IMR-90 (cell line): ENCODE data around the gene WDFY1. TPM values are rescaled to one million over a fixed set of nuclear protein-coding genes. Genes with fewer than 3 reads are reported as not detected.

Source experiments
- ATAC-seq: fragments of 200-7000 bp; cut with Tn5 transposase; 2 replicates; pipeline ENCODE4 v1.9.1; 2020; ENCODE audit warnings: low read depth, mild to moderate bottlenecking, moderate library complexity
- BruUV-seq: library from RNA; stranded (reverse); fragments of 400-500 nt; replicated peaks from 2 replicates; lab custom pipeline; 2021; lab: Mats Ljungman, UMichigan
- CTCF ChIA-PET: fragments of 300-600 bp; formaldehyde crosslinking; extraction: SDS; loops from one replicate; lab custom pipeline; 2021; ENCODE audit warnings: antibody characterized with exemption; lab: Yijun Ruan, JAX
- POLR2A ChIA-PET: fragments of 300-600 bp; sonication (Branson Sonifier 250); formaldehyde crosslinking; loops from one replicate; lab custom pipeline; 2022; ENCODE audit warnings: antibody characterized with exemption; ENCODE audit not compliant: unreplicated experiment; lab: Charles Lee
- DNase-seq: peaks from one replicate; pipeline ENCODE4 v3.0.0; 2013
- H2AFZ ChIP-seq: replicated peaks from 2 replicates; pipeline ENCODE3; 2013; ENCODE audit warnings: low read length, mild to moderate bottlenecking; ENCODE audit not compliant: poor library complexity
- H2AK5ac ChIP-seq: 2 replicates; pipeline ENCODE4 v1.6.1; 2013; ENCODE audit warnings: low read depth, low read length, inconsistent platforms
- H2AK9ac ChIP-seq: replicated peaks from 2 replicates; pipeline ENCODE3; 2013; ENCODE audit warnings: mild to moderate bottlenecking, low read depth, low read length, moderate library complexity; ENCODE audit not compliant: poor library complexity
- H2BK120ac ChIP-seq: 2 replicates; pipeline ENCODE4 v1.6.1; 2013; ENCODE audit warnings: low read depth, low read length, inconsistent platforms
- H2BK15ac ChIP-seq: 3 replicates; pipeline ENCODE4 v1.6.1; 2013; ENCODE audit warnings: low read depth, low read length, inconsistent platforms
- H2BK20ac ChIP-seq: 2 replicates; pipeline ENCODE4 v1.6.1; 2013; ENCODE audit warnings: low read depth, mild to moderate bottlenecking, inconsistent platforms, low read length, moderate library complexity
- H2BK5ac ChIP-seq: 2 replicates; pipeline ENCODE4 v1.6.1; 2013; ENCODE audit warnings: mild to moderate bottlenecking, low read depth, low read length, inconsistent platforms; ENCODE audit not compliant: poor library complexity, severe bottlenecking
- H3K14ac ChIP-seq: replicated peaks from 2 replicates; pipeline ENCODE4 v1.6.1; 2013; ENCODE audit warnings: low read depth, low read length, inconsistent platforms
- H3K18ac ChIP-seq: 2 replicates; pipeline ENCODE4 v1.6.1; 2013; ENCODE audit warnings: low read depth, low read length, control low read depth
- H3K23ac ChIP-seq: 2 replicates; pipeline ENCODE4 v1.6.1; 2013; ENCODE audit warnings: low read depth, low read length, inconsistent platforms
- H3K27ac ChIP-seq: 2 replicates; pipeline ENCODE4 v1.5.1; 2013; ENCODE audit warnings: mild to moderate bottlenecking, control low read depth, low read length; ENCODE audit not compliant: insufficient read depth
- H3K27me3 ChIP-seq: 2 replicates; pipeline ENCODE4 v1.6.1; 2013; ENCODE audit warnings: low read length; ENCODE audit not compliant: control insufficient read depth, insufficient read depth
- H3K36me3 ChIP-seq: 2 replicates; pipeline ENCODE4 v1.6.1; 2013; ENCODE audit warnings: low read length, mixed read lengths; ENCODE audit not compliant: control insufficient read depth, insufficient read depth
- H3K4ac ChIP-seq: 2 replicates; pipeline ENCODE4 v1.6.1; 2013; ENCODE audit warnings: low read depth, low read length, inconsistent platforms
- H3K4me1 ChIP-seq: 2 replicates; pipeline ENCODE4 v1.6.1; 2013; ENCODE audit warnings: low read length, mixed read lengths; ENCODE audit not compliant: control insufficient read depth, insufficient read depth
- H3K4me2 ChIP-seq: 2 replicates; pipeline ENCODE4 v1.6.1; 2013; ENCODE audit warnings: low read depth, mild to moderate bottlenecking, control low read depth, low read length, moderate library complexity
- H3K4me3 ChIP-seq: 2 replicates; pipeline ENCODE4 v1.5.1; 2013; ENCODE audit warnings: low read depth, mild to moderate bottlenecking, control low read depth, low read length, moderate library complexity; ENCODE audit not compliant: insufficient read depth
- H3K56ac ChIP-seq: 2 replicates; pipeline ENCODE4 v1.6.1; 2013; ENCODE audit warnings: low read length, inconsistent platforms; ENCODE audit not compliant: insufficient read depth; ENCODE audit errors: extremely low read depth
- H3K79me1 ChIP-seq, 2 experiments: 2 replicates each; pipeline ENCODE4 v1.6.1; 2013; ENCODE audit warnings: low read length in 2 of 2, inconsistent platforms in 1 of 2, low read depth in 1 of 2
- H3K9ac ChIP-seq: 2 replicates; pipeline ENCODE4 v1.6.1; 2013; ENCODE audit warnings: low read depth, low read length, control low read depth
- H3K9me1 ChIP-seq: 2 replicates; pipeline ENCODE4 v1.6.1; 2013; ENCODE audit warnings: low read length, inconsistent platforms; ENCODE audit not compliant: insufficient read depth
- H3K9me3 ChIP-seq: 2 replicates; pipeline ENCODE4 v1.6.1; 2013; ENCODE audit warnings: low read length; ENCODE audit not compliant: control insufficient read depth, insufficient read depth
- H4K20me1 ChIP-seq: 2 replicates; pipeline ENCODE4 v1.6.1; 2013; ENCODE audit warnings: low read length, inconsistent platforms; ENCODE audit not compliant: insufficient read depth
- H4K5ac ChIP-seq: 2 replicates; pipeline ENCODE4 v1.6.1; 2013; ENCODE audit warnings: mild to moderate bottlenecking, low read depth, low read length, control low read depth
- H4K8ac ChIP-seq, 2 experiments: 2 replicates each; pipeline ENCODE4 v1.6.1; 2013; ENCODE audit warnings: low read depth in 2 of 2, low read length in 2 of 2, control low read depth in 1 of 2, inconsistent platforms in 1 of 2
- H4K91ac ChIP-seq: 2 replicates; pipeline ENCODE4 v1.6.1; 2013; ENCODE audit warnings: low read depth, low read length, inconsistent platforms; ENCODE audit not compliant: insufficient read depth
- BHLHE40 ChIP-seq: fragments of 150-350 bp; IDR thresholded peaks from 2 replicates; pipeline ENCODE4 v1.6.1; 2016; ENCODE audit warnings: mild to moderate bottlenecking, low read depth, low read length
- CEBPB ChIP-seq: IDR thresholded peaks from 2 replicates; pipeline ENCODE4 v1.6.1; 2012; ENCODE audit warnings: low read depth, low read length, improper control_type of control experiment
- CHD1 ChIP-seq: IDR thresholded peaks from 2 replicates; pipeline ENCODE4 v1.6.1; 2012; ENCODE audit warnings: low read depth, low read length, improper control_type of control experiment
- FOS ChIP-seq: fragments of 150-350 bp; IDR thresholded peaks from 2 replicates; pipeline ENCODE4 v1.6.1; 2016; ENCODE audit warnings: low read depth, low read length
- POLR2A ChIP-seq: IDR thresholded peaks from 2 replicates; pipeline ENCODE4 v1.6.1; 2012; ENCODE audit warnings: mild to moderate bottlenecking, low read depth, low read length
- RAD21 ChIP-seq: IDR thresholded peaks from 2 replicates; pipeline ENCODE4 v1.6.1; 2012; ENCODE audit warnings: low read length, improper control_type of control experiment
- WGBS, 2 experiments: methylation state at CpG; one replicate each; pipeline versions ENCODE4 v1.1.5 to v1.1.7; 2013; ENCODE audit warnings: missing lambda C conversion rate in 2 of 2; ENCODE audit not compliant: insufficient read length in 1 of 2; ENCODE audit errors: extremely low coverage in 2 of 2; 5-methylcytosine and 5-hydroxymethylcytosine counted together
- dilution Hi-C: fragments of 300-500 bp; cut with HindIII; formaldehyde crosslinking; loops from one replicate; pipeline ENCODE4 v1.14.3; 2018; ENCODE audit warnings: low sequenced_read_pairs; ENCODE audit not compliant: unreplicated experiment
- in situ Hi-C: fragments of 300-500 bp; cut with MboI; formaldehyde crosslinking; loops from 3 replicates; pipeline ENCODE4 v1.14.3; 2019; ENCODE audit warnings: low sequenced_read_pairs, inconsistent platforms, mixed read lengths
- intact Hi-C: fragments of 100-400 bp; cut with micrococcal nuclease; formaldehyde crosslinking; loops from 2 replicates; pipeline ENCODE4 v1.10.0; 2022
- polyA plus RNA-seq, 3 experiments: library from polyadenylated mRNA; depleted of rRNA; stranded (reverse); fragments of >200 nt; gene quantifications; 2 replicates each; pipeline ENCODE4 v1.2.3, GENCODE V29; 2012; ENCODE audit warnings: low replicate concordance in 1 of 3
- total RNA-seq: library from RNA; depleted of rRNA; stranded (reverse); fragments of >200 nt; gene quantifications from 2 replicates; pipeline ENCODE4 v1.2.3, GENCODE V29; 2012
- TF ChIP-seq, protein P1 (sequence below): fragments of 150-350 bp; IDR thresholded peaks from 2 replicates; pipeline ENCODE4 v1.6.1; 2017; ENCODE audit warnings: mild to moderate bottlenecking, antibody characterized with exemption, low read length, low read depth

WDFY1 gene
- total and polyA plus RNA-seq, 2 of the 4 experiments (the other 2 are of a cell fraction), result 35.6 to 93.6 TPM

DNA sequence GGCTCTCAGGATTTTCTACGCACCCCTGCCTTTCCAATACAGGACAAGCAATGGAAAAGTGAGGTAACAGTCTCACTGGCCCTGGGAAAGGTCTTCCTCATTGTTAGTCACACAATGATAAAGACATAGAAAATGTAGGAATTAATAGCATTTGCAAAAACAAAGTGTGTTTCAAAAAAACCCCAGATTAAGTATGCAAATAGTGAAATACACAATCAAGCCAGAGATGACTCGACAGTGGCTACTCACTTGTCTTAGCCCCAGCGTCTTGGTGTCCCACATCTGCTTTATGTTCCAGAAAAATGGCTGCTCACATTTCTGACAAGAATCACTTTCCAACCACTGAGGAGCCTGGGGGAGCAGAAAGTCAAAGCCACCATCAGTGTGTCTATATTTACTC, 60.7 kb downstream of the WDFY1 start:
- intact Hi-C loops (no loop called here), dilution Hi-C loops (no loop called here), in situ Hi-C loops (no loop called here)
- DNase-seq, result peak; percentile 76
- no peak overlapping the region for H2AK9ac ChIP-seq
- H3K9ac ChIP-seq, result no peak overlapping the region
- no peak overlapping the region for H2BK15ac ChIP-seq
- no peak overlapping the region for H3K4me2 ChIP-seq
- peaks cover 35% of the 10 kb centered on the region for H3K36me3 ChIP-seq
- H3K4ac ChIP-seq, result 0 out of 2 replicates have a peak overlapping the region, but pooled peaks have one; percentile 13
- TF ChIP-seq, protein P1, sequence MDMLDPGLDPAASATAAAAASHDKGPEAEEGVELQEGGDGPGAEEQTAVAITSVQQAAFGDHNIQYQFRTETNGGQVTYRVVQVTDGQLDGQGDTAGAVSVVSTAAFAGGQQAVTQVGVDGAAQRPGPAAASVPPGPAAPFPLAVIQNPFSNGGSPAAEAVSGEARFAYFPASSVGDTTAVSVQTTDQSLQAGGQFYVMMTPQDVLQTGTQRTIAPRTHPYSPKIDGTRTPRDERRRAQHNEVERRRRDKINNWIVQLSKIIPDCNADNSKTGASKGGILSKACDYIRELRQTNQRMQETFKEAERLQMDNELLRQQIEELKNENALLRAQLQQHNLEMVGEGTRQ, result no peak
- no peak for TF ChIP-seq RAD21
- TF ChIP-seq POLR2A, result no peak
- TF ChIP-seq CEBPB, result no peak
- no peak for TF ChIP-seq BHLHE40
- TF ChIP-seq CHD1, result no peak
- no peak; the same call in 1 of the 2 replicates for TF ChIP-seq FOS
- no peak overlapping the region for H2BK120ac ChIP-seq
- peaks cover 10% of the 10 kb centered on the region for H3K4me1 ChIP-seq
- ChIA-PET POLR2A (no interaction called here), CTCF (no interaction called here)
- H3K27me3 ChIP-seq, result no peaks in the 10 kb centered on the region
- no peak overlapping the region for H2AK5ac ChIP-seq
- no peaks in the 10 kb centered on the region for H3K9me3 ChIP-seq
- peaks cover 10 to 22% of the 10 kb centered on the region in 2 experiments for H3K79me1 ChIP-seq
- ATAC-seq, result peak; percentile 31; the same call in 1 of the 2 replicates
- no peak overlapping the region for H3K14ac ChIP-seq
- H4K8ac ChIP-seq, result no peak overlapping the region
- H3K27ac ChIP-seq, result peak overlapping the region; percentile 65
- H2BK20ac ChIP-seq, result no peak overlapping the region
- H3K4me3 ChIP-seq, result no peak overlapping the region
- no peak overlapping the region for H2AFZ ChIP-seq
- no peak overlapping the region for H3K18ac ChIP-seq
- peaks cover 3% of the 10 kb centered on the region; the same call in 1 of the 2 replicates for H3K9me1 ChIP-seq
- no peak overlapping the region for H3K56ac ChIP-seq
- no peaks in the 10 kb centered on the region; the same call in 1 of the 2 replicates for H4K20me1 ChIP-seq
- BruUV-seq, result no TSS peak
- H4K5ac ChIP-seq, result no peak overlapping the region
- 0% methylated on average over 1 of the region's 3 CpGs; no CpG with 5 or more reads in 1 of the 2 experiments for WGBS, 2 experiments
- H2BK5ac ChIP-seq, result no peak overlapping the region
- no peak overlapping the region for H3K23ac ChIP-seq
- no peak overlapping the region for H4K91ac ChIP-seq
